ENCODE measurements around the gene CHMP6.

DNA sequence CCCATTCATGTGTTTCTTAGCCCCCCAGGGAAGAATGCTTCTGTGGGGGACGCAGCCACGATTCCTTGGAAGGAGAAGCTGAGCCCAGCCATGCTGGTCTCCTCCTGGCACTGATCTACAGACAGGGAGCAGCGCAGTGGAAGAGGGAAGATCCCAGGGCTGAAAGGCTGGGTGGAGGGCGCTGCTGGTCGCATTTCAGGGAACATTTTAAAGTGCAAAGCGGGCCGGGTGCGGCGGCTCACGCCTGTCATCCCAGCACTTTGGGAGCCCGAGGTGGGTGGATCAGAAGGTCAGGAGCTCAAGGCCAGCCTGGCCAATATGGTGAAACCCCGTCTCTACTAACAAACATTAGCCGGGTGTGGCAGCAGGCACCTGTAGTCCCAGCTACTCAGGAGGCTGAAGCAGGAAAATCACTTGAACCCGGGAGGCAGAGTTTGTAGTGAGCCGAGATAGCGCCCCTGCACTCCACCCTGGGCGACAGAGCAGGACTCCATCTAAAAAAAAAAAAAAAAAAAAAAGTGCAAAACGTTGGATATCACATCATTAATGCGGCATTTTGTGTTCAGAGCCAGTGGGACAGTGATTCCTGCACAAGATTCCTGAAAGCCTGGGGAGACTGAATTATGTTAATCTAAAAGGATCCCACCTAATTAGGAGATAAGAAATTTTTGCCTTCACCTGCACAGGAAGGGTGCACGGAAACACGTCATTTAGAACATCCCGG is 558 bp upstream of the CHMP6 start:
- TF ChIP-seq, protein P1, sequence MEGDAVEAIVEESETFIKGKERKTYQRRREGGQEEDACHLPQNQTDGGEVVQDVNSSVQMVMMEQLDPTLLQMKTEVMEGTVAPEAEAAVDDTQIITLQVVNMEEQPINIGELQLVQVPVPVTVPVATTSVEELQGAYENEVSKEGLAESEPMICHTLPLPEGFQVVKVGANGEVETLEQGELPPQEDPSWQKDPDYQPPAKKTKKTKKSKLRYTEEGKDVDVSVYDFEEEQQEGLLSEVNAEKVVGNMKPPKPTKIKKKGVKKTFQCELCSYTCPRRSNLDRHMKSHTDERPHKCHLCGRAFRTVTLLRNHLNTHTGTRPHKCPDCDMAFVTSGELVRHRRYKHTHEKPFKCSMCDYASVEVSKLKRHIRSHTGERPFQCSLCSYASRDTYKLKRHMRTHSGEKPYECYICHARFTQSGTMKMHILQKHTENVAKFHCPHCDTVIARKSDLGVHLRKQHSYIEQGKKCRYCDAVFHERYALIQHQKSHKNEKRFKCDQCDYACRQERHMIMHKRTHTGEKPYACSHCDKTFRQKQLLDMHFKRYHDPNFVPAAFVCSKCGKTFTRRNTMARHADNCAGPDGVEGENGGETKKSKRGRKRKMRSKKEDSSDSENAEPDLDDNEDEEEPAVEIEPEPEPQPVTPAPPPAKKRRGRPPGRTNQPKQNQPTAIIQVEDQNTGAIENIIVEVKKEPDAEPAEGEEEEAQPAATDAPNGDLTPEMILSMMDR (IDR thresholded peaks at IDR 0.05) = no peak
- no peak for TF ChIP-seq POLR2A (IDR thresholded peaks at IDR 0.05)

All from esophagus squamous epithelium (tissue), 4 donors.